HCEC 1CT (cell line): Measurements from ENCODE around the gene SPATA16.
A peak's percentile ranks its signal among the peaks of the same experiment; 100 is the strongest.
"Not testable (repeated sequence)": the region's sequence is repeated elsewhere in the genome, so short reads cannot be mapped to it uniquely, and the experiment has no call there.

Experiments used
- DNase-seq: peaks from one replicate; pipeline ENCODE4 v3.0.0-alpha.2; 2017

The SPATA16 gene

DNA sequence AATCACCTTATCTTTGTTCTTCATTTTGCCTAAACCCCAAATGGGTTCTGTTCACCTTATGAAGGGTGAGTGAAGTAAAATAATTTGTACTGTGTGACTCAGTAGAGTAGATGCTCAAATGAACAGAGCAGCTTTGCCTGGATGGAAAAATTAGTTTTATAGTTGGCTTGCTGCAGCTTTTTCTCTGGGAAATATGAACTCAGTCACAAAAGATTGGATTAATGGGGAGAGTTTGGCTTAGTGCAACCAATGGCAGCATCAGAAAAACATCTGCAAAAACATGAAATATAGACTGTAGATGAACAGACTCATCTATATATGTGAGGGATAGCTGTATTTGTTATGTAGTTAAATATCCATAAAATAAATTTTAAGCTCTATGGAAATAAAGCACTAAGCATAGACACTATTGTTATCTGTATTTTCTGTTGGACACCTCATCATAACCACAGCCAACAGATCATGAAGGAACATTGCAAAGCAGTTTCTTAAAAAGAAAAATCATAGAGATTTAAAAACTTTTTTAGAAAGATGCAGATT, 209.2 kb downstream of the SPATA16 start:
- no peak for DNase-seq

DNA sequence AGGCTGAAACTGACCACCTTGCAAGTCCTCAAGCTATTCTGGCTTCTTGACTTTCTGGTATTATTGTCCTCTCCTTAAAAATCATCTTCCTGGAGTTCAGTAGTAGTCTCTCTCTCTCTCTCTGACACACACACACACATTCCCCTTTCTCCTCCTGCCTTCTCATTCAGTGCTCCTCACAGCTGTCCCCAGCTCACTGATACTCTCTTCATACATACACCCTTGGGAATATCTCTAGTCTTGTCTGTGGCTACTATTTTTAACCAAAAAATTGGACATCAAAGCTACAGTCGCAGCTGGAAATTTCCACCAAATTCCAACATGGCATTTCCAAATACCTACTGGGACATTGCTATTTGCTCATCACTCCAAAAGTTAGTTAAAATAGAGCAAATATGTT, 211.6 kb downstream of the SPATA16 start:
- no peak for DNase-seq

DNA sequence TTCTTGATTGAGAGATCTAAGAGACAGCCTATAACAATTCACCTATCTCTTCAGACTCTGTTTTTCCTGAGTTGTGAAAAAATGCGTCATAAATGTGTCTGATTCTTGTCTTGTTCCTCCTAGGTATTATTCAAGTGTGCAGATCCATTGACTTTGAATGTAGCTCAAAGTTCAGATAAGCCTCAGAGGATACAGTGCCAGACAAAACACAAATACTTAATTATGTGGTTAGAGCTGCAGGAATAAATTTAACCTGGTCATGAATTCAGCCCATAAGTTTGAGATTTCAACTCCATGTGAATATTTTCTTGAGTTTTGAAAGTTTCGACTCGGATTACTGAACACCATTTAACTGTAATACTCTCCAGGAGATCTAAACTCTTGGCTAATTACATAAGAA, 216.5 kb downstream of the SPATA16 start:
- DNase-seq: no peak

DNA sequence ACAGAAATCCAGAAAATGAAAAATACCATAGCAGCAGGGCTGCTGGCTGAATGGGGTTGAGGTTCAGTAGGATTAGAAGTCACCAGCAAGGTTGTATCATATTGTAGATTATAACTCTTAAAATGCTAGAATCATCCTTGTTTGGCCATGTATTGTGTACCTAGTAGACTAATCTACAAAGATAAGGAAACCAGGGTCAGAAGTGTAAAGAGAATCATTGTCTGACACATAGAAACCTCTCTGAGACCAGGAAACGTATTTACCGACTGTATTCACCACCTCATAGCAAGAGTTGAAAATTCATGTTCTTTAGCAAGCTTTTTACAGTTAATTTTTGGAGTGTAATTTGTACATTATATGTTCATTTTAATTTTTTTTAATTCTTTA, 221.7 kb downstream of the SPATA16 start:
- no peak for DNase-seq

DNA sequence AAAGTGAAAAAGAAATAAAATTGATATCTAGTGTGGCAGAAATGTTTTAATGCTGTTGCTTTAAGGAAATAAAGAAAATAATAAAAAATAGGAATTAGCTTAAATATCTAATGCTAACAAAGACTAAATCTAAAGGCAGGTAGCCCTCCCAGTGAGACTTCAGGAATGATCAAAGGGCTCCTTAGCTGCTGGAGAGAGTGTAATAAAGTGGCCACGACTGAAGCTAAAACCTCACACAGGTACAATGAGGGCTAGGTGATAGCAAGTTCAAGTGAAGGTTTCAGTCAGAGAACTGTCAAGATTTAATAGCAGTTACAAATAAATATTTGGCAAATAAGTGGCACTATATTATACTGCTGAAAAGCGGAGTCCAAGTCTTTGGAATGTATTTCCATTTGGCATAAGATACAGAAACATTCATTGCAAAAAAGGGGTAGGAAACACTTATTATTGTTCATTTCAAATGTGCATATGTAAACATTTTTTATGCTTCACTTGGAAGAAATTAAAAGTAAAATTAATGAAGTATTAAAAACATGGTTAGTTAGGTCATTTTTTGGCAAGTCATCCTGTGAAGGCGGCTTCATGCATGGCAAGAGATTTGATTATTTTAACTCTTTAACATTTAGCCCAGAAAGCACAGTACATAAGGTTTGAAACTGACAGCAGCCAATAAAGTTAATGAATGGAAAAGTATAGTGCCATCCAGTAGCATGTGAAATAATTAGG, 222.3 kb downstream of the SPATA16 start:
- no peak for DNase-seq

GRCh38 chr3:172918165-172918564, 222.9 kb downstream of the SPATA16 start:
- DNase-seq: no peak

GRCh38 chr3:172915911-172916514, 225.0 kb downstream of the SPATA16 start:
- DNase-seq: no peak

- no peak for DNase-seq
Measured at GRCh38 chr3:172914854-172915253, 226.2 kb downstream of the SPATA16 start.

DNA sequence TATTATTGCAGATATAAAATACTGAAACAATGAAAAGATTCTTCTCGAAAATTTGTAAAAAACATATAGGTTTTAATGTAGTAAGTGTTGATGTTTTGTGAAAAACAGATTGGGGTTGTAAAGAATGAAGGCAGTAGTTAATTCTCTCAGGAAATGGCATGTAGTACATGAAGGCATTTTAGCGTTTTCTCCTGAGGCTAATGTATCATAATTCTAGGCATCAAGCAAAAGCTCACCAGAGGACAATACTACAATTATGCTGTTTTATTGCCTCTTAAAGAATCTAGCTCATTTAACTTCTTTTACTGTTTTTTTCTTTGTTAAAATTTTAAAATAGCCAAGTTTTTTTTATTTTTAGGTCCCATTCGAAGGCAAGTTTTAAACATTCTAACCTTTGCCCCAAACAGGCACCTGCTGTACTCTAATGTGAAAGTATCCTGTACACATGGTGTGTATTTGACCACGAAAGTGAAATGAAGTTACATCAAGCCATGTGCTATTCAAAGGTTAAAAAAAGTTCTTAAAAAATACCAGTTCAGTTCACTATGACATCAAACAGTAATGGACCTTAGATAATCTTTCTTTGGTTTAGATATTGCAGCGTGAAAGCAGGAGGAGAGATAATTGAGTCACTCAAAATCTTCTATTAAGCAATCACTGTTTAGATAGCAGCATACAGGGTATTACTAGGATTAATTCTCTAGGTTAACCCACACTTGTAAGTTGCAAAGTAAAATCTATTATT, 227.0 kb downstream of the SPATA16 start:
- DNase-seq: no peak

DNA sequence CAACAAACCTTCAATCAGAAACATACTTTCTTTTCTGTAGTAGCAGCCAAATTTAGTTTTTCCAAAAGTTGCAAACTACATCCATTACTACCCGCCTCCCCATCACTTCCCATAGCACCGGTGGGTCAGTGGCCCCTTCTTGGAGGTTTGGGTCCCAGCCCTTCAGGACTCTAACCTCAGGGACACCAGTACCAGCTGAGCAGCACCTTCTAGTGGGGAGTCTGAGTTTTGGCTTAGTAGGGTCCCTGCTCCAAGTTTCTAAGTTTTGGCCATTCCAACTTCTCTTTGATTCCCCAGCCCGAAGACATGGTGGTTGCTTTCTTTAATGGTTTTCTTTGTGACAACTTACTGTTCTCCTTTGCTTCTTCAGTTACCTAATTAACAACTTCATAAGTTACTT, 229.9 kb downstream of the SPATA16 start:
- DNase-seq: no peak

- DNase-seq: no peak
Measured at GRCh38 chr3:172908771-172909270, 232.2 kb downstream of the SPATA16 start.

- no peak for DNase-seq
Measured at GRCh38 chr3:172905451-172905850, 235.6 kb downstream of the SPATA16 start.

- DNase-seq: peak; percentile 5
Measured at GRCh38 chr3:172904711-172905373, 236.2 kb downstream of the SPATA16 start.

GRCh38 chr3:172903642-172904320, 237.3 kb downstream of the SPATA16 start:
- no peak for DNase-seq

DNA sequence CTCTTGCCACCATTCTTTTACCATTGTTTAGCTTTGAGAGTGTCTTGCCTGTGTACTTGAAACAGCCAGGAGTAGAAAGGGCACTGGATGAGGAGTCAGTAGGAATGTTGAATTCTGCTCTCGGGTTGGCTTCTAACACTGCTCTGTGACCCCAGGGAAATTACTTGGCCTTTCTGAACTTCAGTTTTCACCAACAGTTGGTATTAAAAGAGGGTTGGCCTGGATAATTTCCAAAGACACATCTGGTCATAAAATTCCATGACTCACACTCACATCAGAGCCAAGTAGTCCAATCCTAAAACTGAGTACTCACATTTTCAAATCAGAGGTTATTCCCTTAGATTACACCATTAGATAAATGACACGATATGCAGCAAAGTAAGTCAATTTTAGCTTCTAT, 248.9 kb downstream of the SPATA16 start:
- peak; percentile 75 for DNase-seq

GRCh38 chr3:172885704-172886103, 255.3 kb downstream of the SPATA16 start:
- DNase-seq: no peak

- DNase-seq: no peak
Measured at GRCh38 chr3:172882563-172882962, 258.5 kb downstream of the SPATA16 start.

DNA sequence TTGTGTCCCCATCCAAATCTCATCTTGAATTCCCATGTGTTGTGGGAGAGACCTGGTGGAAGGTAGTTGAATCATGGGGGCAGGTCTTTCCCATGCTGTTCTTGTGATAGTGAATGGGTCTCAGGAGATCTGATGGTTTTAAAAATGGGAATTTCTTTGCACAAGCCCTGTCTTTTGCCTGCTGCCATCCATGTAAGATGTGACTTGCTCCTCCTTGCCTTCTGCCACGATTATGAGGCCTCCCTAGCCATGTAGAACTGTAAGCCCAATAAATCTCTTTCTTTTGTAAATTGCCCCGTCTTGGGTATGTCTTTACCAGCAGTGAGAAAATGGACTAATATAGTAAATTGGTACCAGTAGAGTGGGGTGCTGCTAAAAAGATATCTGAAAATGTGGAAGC, 261.7 kb downstream of the SPATA16 start:
- not testable (repeated sequence) for DNase-seq

GRCh38 chr3:172877011-172877410, 264.0 kb downstream of the SPATA16 start:
- DNase-seq: no peak

- no peak for DNase-seq
Measured at GRCh38 chr3:172876297-172876696, 264.7 kb downstream of the SPATA16 start.

GRCh38 chr3:172875039-172875438, 266.0 kb downstream of the SPATA16 start:
- no peak for DNase-seq

DNA sequence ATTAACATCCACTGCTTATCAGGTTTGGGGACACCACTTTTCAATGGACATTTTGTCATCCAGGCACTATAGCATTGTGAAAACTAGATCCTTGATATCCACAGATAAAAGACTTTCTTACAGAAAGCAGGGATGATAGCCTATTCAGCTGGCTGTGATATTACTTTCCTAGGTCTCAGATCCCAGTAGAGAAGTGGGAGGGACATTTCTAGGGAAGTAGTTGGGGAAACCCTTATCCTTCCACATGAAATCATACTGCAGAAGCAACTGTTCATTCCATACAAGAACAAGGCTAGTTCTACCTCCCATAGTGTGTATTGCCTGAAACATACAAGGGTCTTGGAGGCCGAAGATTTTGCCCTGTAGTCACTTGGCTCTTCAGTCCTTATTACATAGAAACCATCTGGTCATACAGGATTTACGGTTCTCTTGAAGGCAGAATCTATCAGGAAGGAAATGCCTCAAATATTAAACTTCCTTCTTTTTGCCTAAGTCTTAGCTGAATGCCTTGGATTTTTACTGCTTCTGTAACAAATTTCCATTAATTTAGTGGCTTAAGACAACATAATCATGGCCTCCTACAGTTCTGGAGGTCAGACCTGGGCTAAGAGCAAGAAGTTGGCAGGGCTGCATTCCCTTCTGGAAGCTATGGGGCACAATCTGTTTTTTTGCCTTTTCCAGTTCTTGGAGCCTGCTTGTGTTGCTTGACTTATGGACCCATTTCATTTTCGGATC, 271.1 kb downstream of the SPATA16 start:
- no peak for DNase-seq
